ENCODE data around the gene DR1. TPM values are rescaled to one million over a fixed set of nuclear protein-coding genes. Genes with fewer than 3 reads are reported as not detected.

The DR1 gene
- 50.1 TPM for total RNA-seq

DNA sequence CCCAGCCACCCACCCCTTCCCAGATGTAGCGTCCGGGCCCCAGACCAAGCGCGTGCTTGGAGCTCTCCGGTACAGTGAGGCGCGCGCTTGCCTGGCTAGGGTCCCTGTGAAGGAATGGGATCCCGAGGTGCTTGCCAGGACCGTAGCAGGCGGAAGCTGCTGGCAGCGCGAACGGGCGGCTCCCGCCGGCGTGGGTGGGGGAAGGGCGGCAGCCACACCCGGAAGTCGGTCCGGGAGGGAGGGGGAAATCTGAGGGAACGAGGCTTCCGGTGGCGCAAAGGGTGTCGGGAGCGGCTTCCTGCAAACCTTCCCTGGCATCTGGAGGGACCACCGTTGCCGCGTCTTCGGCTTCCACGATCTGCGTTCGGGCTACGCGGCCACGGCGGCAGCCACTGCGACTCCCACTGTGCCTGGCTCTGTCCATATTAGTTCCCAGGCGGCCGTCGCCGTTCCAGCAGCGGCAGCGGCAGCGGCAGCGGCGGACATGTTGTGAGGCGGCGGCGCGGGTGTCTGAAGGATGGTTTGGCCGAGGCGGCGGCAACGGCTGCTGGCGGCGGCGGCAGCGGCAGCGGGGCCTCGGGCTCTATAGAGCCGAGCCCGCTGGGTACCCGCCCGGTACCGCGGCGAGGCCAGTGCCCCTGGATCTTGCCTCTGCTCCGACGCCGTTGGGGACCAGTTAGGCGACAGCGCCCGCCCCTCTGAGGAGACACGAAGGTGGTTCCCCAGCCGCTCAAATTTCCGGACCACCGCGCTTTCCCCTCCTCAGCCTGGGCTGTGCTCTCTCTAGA lies at the start of gene DR1:
TSS of gene DR1 (plus strand) at position 275 of the 788 bp plus-strand sequence. CDS start 739 bp downstream, outside the sequence.
- DNase-seq (ENCODE audit: low spot score), result peak; percentile 96

DNA sequence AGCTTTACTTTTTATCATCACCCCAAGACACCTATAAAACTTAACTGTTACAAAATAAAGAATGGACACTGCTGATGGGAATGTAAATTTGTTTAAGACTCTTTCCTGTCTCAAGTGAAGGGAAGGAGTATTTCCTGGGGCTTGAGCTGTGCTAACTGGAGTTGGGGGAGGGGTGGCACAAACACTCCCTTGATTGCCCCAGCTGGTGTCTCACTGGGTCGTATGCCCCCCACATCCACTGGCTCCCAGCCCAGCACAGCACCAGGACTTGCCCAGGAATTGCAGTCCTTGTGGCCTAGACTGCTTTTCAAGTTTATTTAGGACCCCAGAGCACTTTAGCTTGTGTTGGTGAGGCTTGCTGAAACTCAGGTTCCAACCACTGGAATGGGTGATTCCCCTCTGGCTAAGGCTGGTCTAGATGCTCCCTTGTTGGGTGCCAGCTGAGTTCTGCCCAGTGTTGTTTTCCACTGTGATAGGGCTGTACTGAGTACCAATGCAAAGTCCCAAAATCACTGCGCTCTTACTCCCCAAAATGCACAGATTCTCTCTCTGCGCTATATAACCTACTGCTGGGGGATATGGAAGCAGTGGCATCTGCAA lies 49.1 kb upstream of the DR1 start:
- DNase-seq (ENCODE audit: low spot score), result no peak

DNA sequence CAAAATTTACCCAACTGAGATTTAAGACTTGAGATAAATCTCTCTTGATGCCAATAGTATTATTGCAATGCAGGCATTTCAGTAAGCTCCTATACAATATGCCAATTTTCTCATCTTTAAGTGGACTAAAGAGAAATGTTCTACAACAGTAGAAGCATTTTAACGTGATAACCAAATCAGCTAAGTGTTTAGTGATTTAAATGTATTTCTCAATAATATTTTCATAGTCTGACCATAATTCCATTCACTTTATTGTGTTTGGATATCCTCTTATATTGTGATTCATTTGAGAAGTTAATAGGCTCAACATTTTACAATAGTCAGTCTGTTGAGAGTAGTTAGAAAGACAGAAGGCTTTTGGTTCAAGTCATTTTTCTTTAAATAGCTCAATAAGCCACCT lies 44.6 kb upstream of the DR1 start:
- no peak for DNase-seq (ENCODE audit: low spot score)

DNA sequence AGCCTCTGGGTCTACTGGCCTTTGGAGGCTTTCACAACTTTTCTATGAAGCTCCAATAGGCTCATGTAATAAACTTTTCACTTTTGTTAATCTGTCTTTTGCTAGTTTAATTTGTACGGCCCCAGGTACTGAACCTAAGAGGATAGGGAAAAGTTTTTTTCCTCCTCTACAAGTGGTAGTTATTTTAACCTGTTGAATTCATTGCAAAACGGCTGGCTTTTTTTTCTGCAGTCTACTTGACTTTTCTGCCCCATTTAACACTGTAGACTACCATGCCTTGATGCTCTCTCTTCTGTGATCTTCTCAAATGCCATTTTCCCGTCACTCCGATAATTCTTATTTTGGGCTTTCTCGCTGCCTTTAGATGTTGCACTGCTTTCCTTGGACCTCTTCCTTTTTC lies 43.6 kb upstream of the DR1 start:
- DNase-seq (ENCODE audit: low spot score), result no peak

DNA sequence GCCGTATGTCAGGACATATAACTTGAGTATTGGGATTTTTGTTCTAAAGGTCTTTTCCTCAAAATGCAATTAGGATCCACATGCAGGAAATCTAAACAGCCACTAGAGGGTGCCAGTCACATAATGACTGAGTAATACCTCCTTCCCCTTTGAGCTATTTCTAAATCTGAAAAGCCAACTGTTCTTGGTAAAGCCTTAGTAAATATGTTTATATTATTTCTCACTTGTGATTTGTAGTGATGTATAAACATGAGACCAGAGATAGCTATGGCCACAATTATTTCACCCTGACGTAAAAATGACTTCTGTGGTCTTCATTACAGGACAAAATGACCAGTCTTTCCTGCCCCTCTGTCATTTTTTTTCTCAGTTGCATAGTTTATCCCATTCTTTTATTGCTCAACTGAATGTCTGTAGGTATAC lies 41.0 kb upstream of the DR1 start:
- DNase-seq (ENCODE audit: low spot score), result no peak

DNA sequence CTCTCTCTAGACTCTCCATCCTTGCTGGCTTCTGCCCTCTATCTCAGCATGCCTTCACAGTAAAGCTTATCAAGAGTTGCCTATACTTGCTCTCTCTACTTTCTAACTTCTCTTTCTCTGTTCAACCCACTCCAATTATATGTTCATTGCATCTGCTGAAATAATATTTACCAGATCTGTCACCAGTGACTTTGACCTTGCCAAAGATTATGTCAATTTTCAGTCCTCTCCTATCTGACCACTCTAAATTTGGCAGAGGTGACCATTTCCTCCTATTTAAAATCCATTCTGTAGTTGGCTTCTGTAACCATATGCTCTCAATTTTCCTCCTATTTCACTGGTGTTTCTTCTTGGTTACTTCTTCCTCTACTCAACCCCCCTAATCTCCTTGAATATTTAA lies 38.8 kb upstream of the DR1 start:
- no peak for DNase-seq (ENCODE audit: low spot score)

DNA sequence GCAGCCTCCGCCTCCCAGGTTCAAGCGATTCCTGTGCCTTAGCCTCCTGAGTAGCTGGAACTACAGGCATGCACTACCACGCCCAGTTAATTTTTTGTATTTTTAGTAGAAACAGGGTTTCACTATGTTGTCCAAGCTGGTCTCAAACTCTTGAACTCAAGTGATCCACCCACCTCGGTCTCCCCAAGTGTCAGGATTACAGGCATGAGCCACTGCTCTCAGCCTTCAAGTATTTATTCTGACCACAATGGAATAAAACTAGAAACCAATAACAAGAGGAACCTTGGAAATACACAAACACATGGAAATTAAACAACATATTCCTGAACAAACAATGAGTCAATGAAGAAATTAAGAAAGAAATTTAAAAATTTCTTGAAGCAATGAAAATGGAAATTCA lies 32.7 kb upstream of the DR1 start:
- DNase-seq (ENCODE audit: low spot score), result no peak

DNA sequence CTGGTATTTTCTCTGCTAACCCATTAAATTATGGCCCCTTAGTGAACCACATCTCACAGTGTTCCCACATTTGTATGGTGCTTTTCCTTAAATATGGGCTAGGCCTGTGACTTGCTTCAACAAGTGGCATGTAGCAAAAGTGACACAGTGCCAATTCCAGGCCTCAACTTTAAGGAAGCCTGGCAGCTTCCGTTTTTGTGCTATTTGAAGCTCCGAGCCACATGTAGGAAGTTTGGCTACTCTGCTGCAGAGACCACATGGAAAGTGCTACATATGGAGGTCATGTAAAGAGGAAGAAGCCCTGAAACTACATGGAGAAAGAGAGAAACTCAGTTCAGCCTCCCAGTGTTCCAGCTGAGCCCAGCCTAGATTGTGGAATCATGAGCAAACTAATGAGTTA lies 28.5 kb upstream of the DR1 start:
- DNase-seq (ENCODE audit: low spot score), result no peak

DNA sequence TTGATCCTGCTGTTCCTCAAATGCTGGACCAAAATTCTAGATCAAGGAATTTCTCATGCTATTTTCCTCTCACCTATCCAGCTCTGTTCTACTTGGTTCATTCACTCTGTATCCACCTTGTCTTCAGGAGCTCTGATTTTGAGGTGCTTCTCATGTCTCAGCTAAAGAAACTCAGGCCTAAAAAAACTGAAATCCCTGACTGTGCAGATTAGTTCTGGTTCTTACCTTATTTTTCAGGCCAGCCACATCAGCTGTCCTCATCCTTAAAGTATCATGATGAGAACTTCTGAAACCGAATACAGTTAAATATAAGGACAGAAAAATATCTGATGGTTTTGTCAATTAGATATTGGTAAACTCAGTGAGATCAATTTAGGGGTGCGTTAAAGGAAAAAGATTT lies 27.8 kb upstream of the DR1 start:
- DNase-seq (ENCODE audit: low spot score), result no peak

DNA sequence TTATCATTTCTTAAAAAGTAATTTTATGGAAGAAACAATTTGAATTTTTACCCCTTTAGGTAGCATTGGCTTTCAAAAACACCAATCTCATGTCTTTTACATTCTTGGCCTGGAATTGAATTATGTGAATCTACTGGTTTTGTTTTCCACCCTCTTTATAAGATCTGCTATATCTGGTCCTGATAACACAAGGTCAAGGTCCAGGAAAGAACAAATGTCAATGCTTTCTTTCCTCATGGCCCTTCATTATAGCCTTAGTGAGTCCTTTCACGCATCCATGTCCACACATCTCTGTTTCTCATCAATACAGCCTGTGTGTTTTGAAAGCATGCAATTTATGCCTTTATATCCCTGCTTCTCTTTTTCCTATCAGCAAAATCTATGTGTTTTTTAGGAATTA lies 24.0 kb upstream of the DR1 start:
- DNase-seq (ENCODE audit: low spot score), result no peak

DNA sequence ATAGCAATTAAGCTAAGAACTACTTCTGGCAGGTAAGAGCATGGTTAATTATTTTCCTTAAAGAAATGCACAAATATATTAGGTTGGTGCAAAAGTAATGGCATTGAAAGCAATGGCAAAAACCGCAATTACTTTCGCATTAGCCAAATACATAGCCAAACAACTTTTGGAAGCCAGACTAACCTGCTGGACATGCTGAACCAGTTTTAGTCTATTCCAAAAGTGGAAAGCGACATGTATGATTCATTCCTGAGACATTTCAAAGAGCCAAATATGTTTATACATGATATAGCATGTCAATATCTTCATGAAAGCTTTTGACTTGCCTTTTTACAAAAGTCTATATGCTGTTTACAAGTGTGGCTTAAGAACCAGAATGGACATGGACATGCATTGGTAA lies 23.4 kb upstream of the DR1 start:
- peak; percentile 71 for DNase-seq (ENCODE audit: low spot score)

DNA sequence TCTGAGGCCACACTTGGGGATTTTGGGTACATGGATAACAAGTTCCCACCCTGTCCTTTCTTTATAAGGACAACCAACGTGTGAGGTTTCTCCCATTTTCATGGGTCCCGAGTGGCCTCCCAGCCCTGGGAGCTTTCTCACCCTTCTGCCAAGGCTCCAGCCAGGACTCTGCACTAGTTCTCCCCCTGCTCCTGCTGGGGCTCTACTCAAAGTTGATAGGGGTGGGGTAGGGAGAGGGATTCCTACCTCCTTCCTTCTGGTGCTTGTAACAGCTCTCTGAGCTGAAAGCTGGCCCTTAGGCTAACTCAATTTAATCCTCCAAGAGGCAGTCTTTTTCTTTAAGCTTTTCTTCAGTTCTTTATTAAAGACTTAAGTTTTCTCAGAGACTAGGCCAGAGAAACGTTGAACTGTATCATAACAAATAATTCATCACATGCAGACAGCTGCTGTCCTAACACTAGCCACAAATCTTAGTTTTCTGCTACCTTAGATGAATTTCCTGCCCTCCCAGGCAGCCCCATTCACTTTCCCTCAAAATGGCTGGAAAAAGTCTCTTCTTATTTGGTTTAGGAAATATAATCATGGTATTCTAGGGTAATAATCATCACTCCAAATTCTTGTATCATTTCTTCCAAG lies 22.4 kb upstream of the DR1 start:
- DNase-seq (ENCODE audit: low spot score), result no peak

DNA sequence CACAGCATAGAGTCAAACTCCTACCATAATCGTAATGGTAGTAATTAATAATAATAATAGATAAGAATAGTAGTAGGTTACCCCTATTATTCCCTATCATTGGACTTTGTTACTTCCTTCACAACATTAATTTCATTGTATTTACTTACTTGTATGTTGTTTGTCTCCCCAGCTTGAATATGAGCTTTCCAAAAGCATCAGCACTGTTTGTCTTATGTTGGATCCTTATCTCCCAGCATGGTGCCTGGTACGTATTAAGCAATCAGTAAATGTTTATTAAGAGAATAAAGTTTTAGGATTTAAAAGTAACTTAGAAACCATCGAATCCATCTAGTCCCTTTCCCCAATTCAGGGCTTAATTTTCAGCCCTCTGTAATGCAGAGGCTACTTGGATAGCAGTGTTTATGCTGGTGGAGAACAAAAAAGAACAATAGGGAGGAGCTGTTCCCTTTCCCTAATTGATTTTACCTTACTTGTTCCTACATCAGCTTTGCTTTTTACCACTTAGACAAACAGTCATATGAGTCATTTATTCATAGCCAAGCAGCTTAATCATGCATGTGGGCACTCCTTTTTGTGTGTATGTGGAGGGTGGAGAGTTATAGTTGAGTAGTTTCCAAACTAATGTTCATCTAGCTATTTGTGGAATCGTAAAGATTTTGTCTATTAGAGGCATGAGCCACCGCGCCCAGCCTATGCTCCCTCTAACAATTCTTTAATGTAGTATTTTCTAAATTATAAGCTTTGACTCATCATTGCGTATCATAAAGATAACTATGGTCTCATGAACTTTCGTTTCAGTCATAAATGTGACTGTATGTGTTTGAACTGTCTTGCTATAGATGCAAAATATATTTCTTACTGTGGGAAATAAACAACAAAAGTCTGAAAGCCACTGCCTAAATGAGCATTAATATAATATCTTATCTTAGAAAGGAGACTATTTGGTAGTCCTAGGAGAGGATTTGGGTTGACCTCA lies 20.9 kb upstream of the DR1 start:
- no peak for DNase-seq (ENCODE audit: low spot score)

DNA sequence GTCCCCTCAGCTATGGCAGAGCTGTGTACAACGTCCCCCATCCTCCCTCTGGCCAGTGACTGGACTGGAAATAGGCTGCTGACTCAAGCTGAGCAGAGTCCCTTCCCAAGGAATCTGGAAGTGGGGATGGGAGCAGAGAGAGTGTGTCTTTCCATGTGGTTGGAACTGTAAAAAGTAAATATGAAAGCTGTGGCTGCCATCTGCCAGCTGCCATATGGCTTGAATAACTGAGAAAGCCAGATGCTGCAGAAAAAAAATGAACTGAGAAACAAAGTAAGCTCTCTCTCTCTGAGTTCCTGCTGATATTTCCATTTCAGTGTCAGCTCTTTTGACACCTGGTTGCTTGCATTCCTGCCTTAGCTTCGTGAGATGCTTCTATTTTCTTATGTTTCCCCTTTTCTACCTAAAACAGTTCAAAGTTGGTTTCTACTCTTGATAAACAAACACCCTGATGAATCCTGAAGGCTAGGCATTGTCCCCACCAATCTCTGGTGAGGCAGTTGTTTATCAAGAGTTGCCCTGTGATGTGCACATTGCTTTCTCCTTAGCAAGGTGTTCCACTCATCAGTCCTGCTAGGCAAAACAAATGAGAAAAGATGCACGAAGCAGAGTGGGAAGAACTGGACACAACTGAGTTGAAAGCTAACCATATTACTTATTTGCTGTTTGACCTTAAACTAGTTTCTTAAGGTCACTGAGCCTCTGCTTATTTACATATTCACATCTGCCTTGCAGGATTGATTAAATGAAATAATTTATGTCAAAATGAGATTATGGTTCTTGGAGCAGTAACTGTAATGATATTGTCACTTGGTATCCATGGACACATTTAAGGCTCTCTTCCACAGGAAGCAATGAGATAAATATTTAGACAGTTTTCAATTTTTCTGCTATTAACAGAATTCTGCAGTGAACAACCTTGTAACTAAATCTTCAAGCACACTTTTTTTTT lies 16.6 kb upstream of the DR1 start:
- DNase-seq (ENCODE audit: low spot score), result no peak

DNA sequence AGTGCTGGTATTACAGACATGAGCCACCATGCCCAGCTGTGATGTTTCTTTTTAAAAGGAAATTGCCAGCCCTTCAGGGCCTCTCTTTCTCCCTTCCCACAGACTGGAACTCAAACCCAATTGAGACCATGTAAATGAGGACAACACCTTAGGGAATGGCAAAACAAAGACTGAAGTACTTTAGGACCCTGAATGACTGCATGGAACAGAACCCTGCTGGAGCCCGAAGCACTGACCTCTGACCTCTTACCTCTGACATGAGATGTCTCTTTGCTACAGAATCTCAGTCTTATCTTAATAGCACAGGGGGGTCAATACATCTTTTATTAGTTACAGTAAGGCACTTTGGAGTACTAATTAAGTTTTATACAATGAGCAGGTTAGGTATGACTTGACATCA lies 15.5 kb upstream of the DR1 start:
- DNase-seq (ENCODE audit: low spot score), result no peak

DNA sequence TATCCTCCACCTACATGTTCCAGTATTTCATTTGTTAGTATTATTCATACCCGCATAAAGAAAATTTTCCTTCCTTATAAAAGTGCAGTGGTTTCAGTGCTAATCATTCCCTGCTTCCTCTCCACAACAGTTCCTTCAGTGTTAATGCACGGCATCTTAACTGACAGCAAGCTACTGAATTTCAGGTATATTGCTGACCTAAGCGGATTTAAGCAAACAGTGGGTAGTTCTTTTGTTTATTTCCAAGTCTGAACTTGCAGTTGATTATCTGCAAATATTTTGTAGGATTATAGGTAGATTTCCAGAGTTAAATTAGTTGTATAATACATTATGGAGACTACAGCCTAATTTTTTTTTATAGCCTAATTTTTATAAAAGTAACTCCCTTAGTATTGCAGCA lies 15.1 kb upstream of the DR1 start:
- no peak for DNase-seq (ENCODE audit: low spot score)

DNA sequence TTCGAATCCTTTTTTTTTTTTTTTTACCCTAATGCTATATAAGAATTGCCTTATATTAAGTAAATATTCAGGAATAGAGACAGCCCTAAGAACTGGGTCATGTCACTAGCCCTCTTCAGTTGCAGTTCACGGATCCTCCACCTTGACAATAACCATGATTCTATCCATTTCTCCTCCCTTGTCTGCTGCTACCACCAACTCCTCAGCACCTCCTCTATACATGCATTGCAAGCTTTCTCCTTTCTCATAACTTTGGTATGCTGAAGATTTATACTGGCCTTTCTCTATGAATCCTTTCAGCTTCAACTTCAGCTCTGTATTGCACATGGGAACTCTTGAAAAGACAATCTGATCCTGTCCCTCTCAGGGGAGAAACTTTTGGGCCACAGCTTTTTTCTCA lies 14.3 kb upstream of the DR1 start:
- no peak for DNase-seq (ENCODE audit: low spot score)

DNA sequence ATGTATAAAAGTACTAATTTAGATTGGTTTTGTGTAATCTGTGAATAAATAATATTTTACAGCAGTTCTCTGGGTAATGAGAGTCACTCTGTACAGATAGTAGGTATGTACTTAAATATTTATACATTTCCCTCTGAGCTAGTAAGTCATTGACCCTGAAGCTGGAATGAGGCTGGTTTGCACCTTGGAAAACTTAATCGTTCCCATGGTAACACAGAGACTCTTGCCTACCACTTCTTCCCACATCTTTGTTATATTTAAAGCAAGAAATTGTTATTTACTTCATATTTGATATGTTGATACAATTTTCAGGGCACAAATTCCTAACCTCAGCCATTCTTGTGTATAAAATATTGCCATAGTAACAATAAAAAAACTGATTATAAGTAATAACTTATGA lies 13.3 kb upstream of the DR1 start:
- DNase-seq (ENCODE audit: low spot score), result no peak

DNA sequence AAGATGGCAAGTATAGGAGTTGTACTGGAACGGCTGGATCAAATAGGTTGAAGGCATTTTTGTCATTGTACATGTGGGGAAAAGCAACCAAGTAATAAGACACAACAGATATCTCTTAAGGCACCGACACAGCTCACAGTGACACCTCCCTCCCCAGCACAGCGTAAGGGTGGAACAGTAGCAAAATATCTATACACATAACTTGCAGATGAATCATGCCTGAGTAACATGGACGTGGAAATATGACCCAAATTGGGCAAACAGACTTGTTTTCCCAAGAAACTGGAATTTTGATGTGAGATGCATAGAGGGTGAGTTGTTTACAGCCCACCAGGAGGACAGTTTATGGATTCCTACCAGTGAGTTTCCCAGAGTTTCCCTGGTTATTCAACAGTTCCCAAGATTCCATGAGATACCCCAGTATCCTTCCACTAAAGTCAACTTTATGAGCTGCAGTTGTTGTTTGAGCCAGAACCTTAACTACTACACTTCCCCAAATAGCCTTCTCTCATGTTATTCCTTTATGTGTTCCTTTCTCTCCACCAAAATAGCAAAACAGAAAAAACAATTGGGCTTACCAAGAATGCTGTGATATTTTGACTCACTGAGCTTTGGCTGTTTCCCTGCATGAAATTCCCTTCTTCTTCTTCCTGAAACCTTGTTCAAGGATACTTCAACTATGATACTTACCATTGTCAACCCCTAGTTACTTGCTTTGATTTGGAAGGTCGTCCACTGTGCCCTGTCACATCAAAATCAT lies 7.1 kb upstream of the DR1 start:
- no peak for DNase-seq (ENCODE audit: low spot score)

DNA sequence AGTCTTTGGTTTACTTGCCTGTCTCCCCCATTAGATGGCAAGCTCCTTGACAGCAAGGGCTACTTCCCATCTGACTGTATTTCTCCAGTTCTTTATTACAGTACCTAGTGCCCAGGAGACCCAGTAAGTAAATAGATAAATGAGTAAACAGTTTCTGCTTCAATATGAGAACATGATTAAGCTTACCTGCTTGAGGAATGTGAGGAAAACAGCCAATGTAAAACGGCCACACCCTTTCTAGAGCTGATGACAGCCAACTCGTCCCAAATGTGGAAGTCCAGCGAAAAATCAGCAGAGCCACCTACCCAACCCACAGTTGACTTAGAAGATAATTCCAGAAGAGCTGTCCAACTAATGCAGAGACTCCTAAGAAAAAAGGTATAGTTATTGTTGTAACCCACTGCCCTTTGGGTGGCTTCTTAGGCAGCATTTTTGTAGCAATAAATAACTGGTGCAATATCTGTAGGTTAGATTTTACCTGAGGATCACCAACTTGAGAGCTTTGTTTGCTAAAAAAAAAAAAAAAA lies 6.5 kb upstream of the DR1 start:
- DNase-seq (ENCODE audit: low spot score), result no peak
